ENCODE measurements around the gene HNRNPA3. TPM values are rescaled to one million over a fixed set of nuclear protein-coding genes. Genes with fewer than 3 reads are reported as not detected.

The HNRNPA3 gene
- total and polyA plus RNA-seq, 2 of the 13 experiments (the other 11 are each of a cell fraction or from before 2014, with no cell fraction given): 73.3 to 97.7 TPM

GRCh38 chr2:177187631-177188312, 24.8 kb upstream of the HNRNPA3 start (continued):
- no peak for TF ChIP-seq ZBTB40 (IDR thresholded peaks at IDR 0.05)
- peak; percentile 59; the same call in 1 of the 2 replicates for TF ChIP-seq ZBTB40 (CRISPR knock-in tag; IDR thresholded peaks at IDR 0.05)
- no peak for TF ChIP-seq TOE1 (CRISPR knock-in tag; IDR thresholded peaks at IDR 0.05)
- peak; percentile 99 for TF ChIP-seq ARID5B (CRISPR knock-in tag; IDR thresholded peaks at IDR 0.05)
- TF ChIP-seq ZBTB21 (CRISPR knock-in tag; IDR thresholded peaks at IDR 0.05): peak; percentile 60; the same call in 1 of the 2 replicates
- peak; percentile 95 for TF ChIP-seq POGZ (CRISPR knock-in tag; IDR thresholded peaks at IDR 0.05)
- 0 out of 2 replicates have a peak, but pooled peaks have one; percentile 70 for TF ChIP-seq ELF4 (CRISPR knock-in tag; IDR thresholded peaks at IDR 0.05; ENCODE audit: borderline replicate concordance)
- TF ChIP-seq MTF1 (CRISPR knock-in tag; IDR thresholded peaks at IDR 0.05): no peak
- TF ChIP-seq ZNF569 (CRISPR knock-in tag; IDR thresholded peaks at IDR 0.05; ENCODE audit: borderline replicate concordance): 0 out of 2 replicates have a peak, but pooled peaks have one; percentile 15
- peak; percentile 91; the same call in 1 of the 2 replicates for TF ChIP-seq ZNF772 (CRISPR knock-in tag; IDR thresholded peaks at IDR 0.05)
- TF ChIP-seq KAT8 (CRISPR knock-in tag; IDR thresholded peaks at IDR 0.05): peak; percentile 83
- no peak for TF ChIP-seq ATRX (CRISPR knock-in tag; IDR thresholded peaks at IDR 0.05; ENCODE audit: borderline replicate concordance)
- no peak for TF ChIP-seq FOXK2 (IDR thresholded peaks at IDR 0.05)
- TF ChIP-seq NBN (conservative IDR thresholded peaks at IDR 0.05): no peak
- TF ChIP-seq CREBL2 (CRISPR knock-in tag; IDR thresholded peaks at IDR 0.05; ENCODE audit: borderline replicate concordance): 0 out of 2 replicates have a peak, but pooled peaks have one; percentile 26
- TF ChIP-seq ATM (IDR thresholded peaks at IDR 0.05; ENCODE audit: borderline replicate concordance): no peak
- peak; percentile 98 for TF ChIP-seq SSRP1 (CRISPR knock-in tag; IDR thresholded peaks at IDR 0.05)
- TF ChIP-seq CREB1 (IDR thresholded peaks at IDR 0.05): no peak
- TF ChIP-seq CREB1 (CRISPR knock-in tag; IDR thresholded peaks at IDR 0.05): peak; percentile 82

All from HepG2 (cell line).